Measurements from ENCODE around the gene PITPNC1. TPM values are rescaled to one million over a fixed set of nuclear protein-coding genes. Genes with fewer than 3 reads are reported as not detected.
A peak's percentile ranks its signal among the peaks of the same experiment; 100 is the strongest.
"Not testable (repeated sequence)": the region's sequence is repeated elsewhere in the genome, so short reads cannot be mapped to it uniquely, and the experiment has no call there.

PITPNC1 gene
- total RNA-seq, 1 donor = 25.7 TPM

GRCh38 chr17:67478401-67479041 is 101.4 kb downstream of the PITPNC1 start:
- no peak for DNase-seq (ENCODE audit: low read depth)
- peak overlapping the region; percentile 40 for H3K4me3 ChIP-seq (ENCODE audit: low read depth, low read length)
- TF ChIP-seq CTCF (IDR thresholded peaks at IDR 0.05; ENCODE audit: insufficient read depth, low read length) = no peak

- no peak for TF ChIP-seq CTCF (IDR thresholded peaks at IDR 0.05; ENCODE audit: insufficient read depth, low read length)
- DNase-seq (ENCODE audit: low read depth) = no peak
- H3K4me3 ChIP-seq (ENCODE audit: low read depth, low read length) = no peak overlapping the region
Observed at GRCh38 chr17:67479148-67479547, 102.1 kb downstream of the PITPNC1 start.

GRCh38 chr17:67480959-67481358 is 103.9 kb downstream of the PITPNC1 start:
- H3K4me3 ChIP-seq (ENCODE audit: low read depth, low read length); DNase-seq (ENCODE audit: low read depth): not testable (repeated sequence)

GRCh38 chr17:67481808-67482207 is 104.7 kb downstream of the PITPNC1 start:
- peak; percentile 78 for DNase-seq (ENCODE audit: low read depth)
- no peak overlapping the region for H3K4me3 ChIP-seq (ENCODE audit: low read depth, low read length)
- no peak for TF ChIP-seq CTCF (IDR thresholded peaks at IDR 0.05; ENCODE audit: insufficient read depth, low read length)

- TF ChIP-seq CTCF (IDR thresholded peaks at IDR 0.05; ENCODE audit: insufficient read depth, low read length) = no peak
- no peak for DNase-seq (ENCODE audit: low read depth)
- H3K4me3 ChIP-seq (ENCODE audit: low read depth, low read length) = no peak overlapping the region
Observed at GRCh38 chr17:67482764-67483163, 105.7 kb downstream of the PITPNC1 start.

GRCh38 chr17:67484261-67484660 is 107.2 kb downstream of the PITPNC1 start:
- no peak overlapping the region for H3K4me3 ChIP-seq (ENCODE audit: low read depth, low read length)
- DNase-seq (ENCODE audit: low read depth) = no peak
- TF ChIP-seq CTCF (IDR thresholded peaks at IDR 0.05; ENCODE audit: insufficient read depth, low read length) = no peak

GRCh38 chr17:67485666-67486065 is 108.6 kb downstream of the PITPNC1 start:
- no peak for TF ChIP-seq CTCF (IDR thresholded peaks at IDR 0.05; ENCODE audit: insufficient read depth, low read length)
- no peak for DNase-seq (ENCODE audit: low read depth)
- no peak overlapping the region for H3K4me3 ChIP-seq (ENCODE audit: low read depth, low read length)

All from fibroblast of the aortic adventitia (primary cell).